Pericardium fibroblast (primary cell): ENCODE results near the gene KDM4B. TPM values are rescaled to one million over a fixed set of nuclear protein-coding genes. Genes with fewer than 3 reads are reported as not detected.

Experiments used
- total RNA-seq: library from RNA; depleted of rRNA; stranded (reverse); fragments of >200 nt; gene quantifications from 2 replicates; pipeline ENCODE4 v1.2.3, GENCODE V29; 2015

KDM4B gene
- 23.9 and 28.4 TPM in 2 replicates for total RNA-seq

DNA sequence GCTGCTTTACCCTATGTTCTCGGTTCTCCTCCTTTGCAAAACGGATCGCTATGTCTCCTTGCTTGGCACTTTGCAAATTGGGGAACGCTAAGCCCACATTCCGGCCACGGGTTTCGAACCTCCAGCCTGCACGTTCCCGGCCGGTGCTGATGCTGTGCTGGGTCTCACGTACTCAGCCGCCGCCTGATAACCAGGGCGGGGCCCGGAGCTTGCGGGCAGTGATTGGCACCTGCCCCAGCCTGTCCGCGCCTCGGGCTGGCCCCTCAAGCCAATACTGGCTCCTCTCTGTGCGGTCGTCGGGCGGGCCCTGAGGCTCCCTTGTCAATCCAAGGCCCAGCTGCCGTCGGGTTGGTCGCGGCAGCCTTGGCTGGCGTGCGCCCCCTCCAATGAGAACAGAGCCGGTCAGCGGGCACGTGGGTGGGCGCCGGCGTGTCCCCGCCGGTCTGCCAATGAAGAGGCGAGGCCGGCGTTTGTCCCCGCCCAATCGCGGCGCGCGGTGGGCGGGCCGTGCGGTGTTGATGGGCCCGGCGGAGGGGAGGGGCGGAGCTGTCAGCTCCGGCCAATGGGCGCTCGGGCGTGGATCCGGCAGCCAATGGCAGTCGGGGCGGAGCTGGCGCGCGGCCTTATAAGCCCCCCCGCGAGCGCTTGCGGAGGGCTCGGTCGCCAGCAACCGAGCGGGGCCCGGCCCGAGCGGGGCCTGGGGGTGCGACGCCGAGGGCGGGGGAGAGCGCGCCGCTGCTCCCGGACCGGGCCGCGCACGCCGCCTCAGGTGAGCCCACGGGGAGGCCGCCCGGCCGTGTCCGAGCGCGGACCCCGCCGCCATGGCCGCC is at the start of gene KDM4B:
Gene KDM4B, plus strand, starts transcription at position 652 of the 830 bp plus-strand sequence. CDS start 63,778 bp downstream, outside the sequence.

Other genes with a start within 250 kb of the KDM4B start
- 35.9 and 54.5 TPM in 2 replicates for gene DPP9, start 245.3 kb upstream of the KDM4B start, total RNA-seq
- gene FEM1A, start 177.4 kb upstream of the KDM4B start, total RNA-seq, result 10.6 and 11.1 TPM in 2 replicates
- 3.0 and 4.3 TPM in 2 replicates for gene TICAM1, start 137.4 kb upstream of the KDM4B start, total RNA-seq
- 94.8 and 97.3 TPM in 2 replicates for gene PLIN3, start 101.4 kb upstream of the KDM4B start, total RNA-seq
- not detected in 2 replicates for gene ARRDC5, start 66.2 kb upstream of the KDM4B start, total RNA-seq
- gene UHRF1, start 59.6 kb upstream of the KDM4B start, total RNA-seq, result 5.3 and 5.7 TPM in 2 replicates